Upper lobe of right lung (tissue), 1 donor: ENCODE data around the gene IFT43. TPM values are rescaled to one million over a fixed set of nuclear protein-coding genes. Genes with fewer than 3 reads are reported as not detected.

Source experiments
- ATAC-seq: fragments of 200-7000 bp; cut with Tn5 transposase; one replicate; pipeline ENCODE4 v1.9.1; 2020; ENCODE audit warnings: mild to moderate bottlenecking, moderate library complexity
- DNase-seq: peaks from one replicate; pipeline ENCODE4 v3.0.0-alpha.2; 2020
- H3K27ac ChIP-seq: fragments of 200-600 bp; one replicate; pipeline ENCODE4 v1.8.0; 2022
- H3K27me3 ChIP-seq: fragments of 200-600 bp; one replicate; pipeline ENCODE4 v1.8.0; 2022; ENCODE audit warnings: mild to moderate bottlenecking
- H3K36me3 ChIP-seq: fragments of 200-600 bp; one replicate; pipeline ENCODE4 v1.8.0; 2022
- H3K4me1 ChIP-seq: fragments of 200-600 bp; one replicate; pipeline ENCODE4 v1.8.0; 2022
- H3K4me3 ChIP-seq: fragments of 200-600 bp; one replicate; pipeline ENCODE4 v1.8.0; 2022; ENCODE audit warnings: mild to moderate bottlenecking
- H3K9me3 ChIP-seq: fragments of 200-600 bp; one replicate; pipeline ENCODE4 v1.8.0; 2022
- CTCF ChIP-seq: fragments of 200-600 bp; IDR thresholded peaks from one replicate; pipeline ENCODE4 v1.8.0; 2022; ENCODE audit warnings: antibody characterized with exemption
- intact Hi-C: fragments of 100-400 bp; cut with DNase I; formaldehyde crosslinking; loops from one replicate; pipeline ENCODE4 v1.11.0; 2022
- total RNA-seq: library from RNA; stranded (reverse); fragmentation: NEBNext Ultra II Directional; extraction: Animal tissue kit (Norgen Biotek cat#: 25700); gene quantifications from one replicate; pipeline ENCODE4 v1.2.1, GENCODE V29; 2021
- donor health status: DM: no; HTN: yes; CAD: no; lungs with severe emphysema.

Gene IFT43
- total RNA-seq, 1 donor from 2014 or later: 24.8 TPM

GRCh38 chr14:75980856-75981255, 4.7 kb upstream of the IFT43 start:
- no peak for ATAC-seq
- intact Hi-C loops: no loop called here
- Histone ChIP-seq H3K27me3 (no peaks in the 10 kb centered on the region), H3K4me3 (peak overlapping the region; percentile 78), H3K9me3 (no peaks in the 10 kb centered on the region), H3K36me3 (no peaks in the 10 kb centered on the region), H3K4me1 (peaks cover 33% of the 10 kb centered on the region), H3K27ac (peak overlapping the region; percentile 94)
- DNase-seq: no peak
- no peak for TF ChIP-seq CTCF

- TF ChIP-seq CTCF: no peak
- Histone ChIP-seq H3K4me3 (peak within 1 kb of the TSS; percentile 78), H3K36me3 (no peaks in the 10 kb centered on the region), H3K27me3 (no peaks in the 10 kb centered on the region), H3K9me3 (no peaks in the 10 kb centered on the region), H3K4me1 (peaks cover 40% of the 10 kb centered on the region), H3K27ac (peak within 1 kb of the TSS; percentile 94)
- DNase-seq: peak; percentile 82
- intact Hi-C loops: no loop called here
- peak; percentile 66 for ATAC-seq
These were observed 3.9 kb upstream of the IFT43 start, which contains the start of gene TGFB3 for GRCh38 chr14:75981426-75982265. TGFB3 (minus strand) TSS chr14:75981995; CDS start chr14:75980893, 1,102 bp downstream.

- peak; percentile 60 for TF ChIP-seq CTCF
- Histone ChIP-seq H3K27me3 (no peaks in the 10 kb centered on the region), H3K4me3 (peak overlapping the region; percentile 78), H3K4me1 (peaks cover 47% of the 10 kb centered on the region), H3K36me3 (no peaks in the 10 kb centered on the region), H3K9me3 (no peaks in the 10 kb centered on the region), H3K27ac (peak overlapping the region; percentile 94)
- ATAC-seq (peak; percentile 86), DNase-seq (peak; percentile 91)
- intact Hi-C loops: no loop called here
These were observed 3.1 kb upstream of the IFT43 start for GRCh38 chr14:75982266-75983018.

- peak overlapping the region; percentile 78 for H3K4me3 ChIP-seq
- DNase-seq: no peak
- H3K27ac ChIP-seq: peak overlapping the region; percentile 94
- H3K27me3 ChIP-seq: no peaks in the 10 kb centered on the region
- no peak for TF ChIP-seq CTCF
- peaks cover 50% of the 10 kb centered on the region for H3K4me1 ChIP-seq
- H3K36me3 ChIP-seq: no peaks in the 10 kb centered on the region
- no peak for ATAC-seq
- intact Hi-C loops: no loop called here
- H3K9me3 ChIP-seq: no peaks in the 10 kb centered on the region
These were observed 2.6 kb upstream of the IFT43 start for GRCh38 chr14:75983019-75983358.

- Histone ChIP-seq H3K4me1 (peaks cover 45% of the 10 kb centered on the region), H3K9me3 (no peaks in the 10 kb centered on the region), H3K27ac (no peak overlapping the region), H3K36me3 (no peaks in the 10 kb centered on the region), H3K27me3 (no peaks in the 10 kb centered on the region), H3K4me3 (no peak overlapping the region)
- no peak for DNase-seq
- no peak for TF ChIP-seq CTCF
- intact Hi-C loops: no loop called here
- no peak for ATAC-seq
These were observed 889 bp upstream of the IFT43 start for GRCh38 chr14:75984674-75985073.
